CD14-positive monocyte (primary cell): ENCODE results near the gene TNFRSF11A. TPM values are rescaled to one million over a fixed set of nuclear protein-coding genes. Genes with fewer than 3 reads are reported as not detected.

Source experiments
- DNase-seq, 3 donors: peaks; one replicate each; pipeline ENCODE4 v3.0.0-alpha.2; 2011 to 2022
- H2AFZ ChIP-seq: 2 replicates; pipeline ENCODE4 v1.6.0; 2012; ENCODE audit warnings: mild to moderate bottlenecking, low read depth, low read length, inconsistent platforms; ENCODE audit not compliant: insufficient read depth, poor library complexity, severe bottlenecking
- H3K27ac ChIP-seq, 2 donors: 1 replicate in 1 of 2; 2 replicates in 1 of 2; pipeline ENCODE4 v1.5.1; 2012 to 2013; ENCODE audit warnings: low read length in 2 of 2, control low read depth in 1 of 2, inconsistent platforms in 1 of 2, low read depth in 1 of 2, mild to moderate bottlenecking in 1 of 2
- H3K27me3 ChIP-seq, 2 donors: one replicate each; pipeline versions ENCODE4 v1.6.0 to v1.6.1; 2011 to 2013; ENCODE audit warnings: low read length in 2 of 2; ENCODE audit not compliant: control insufficient read depth in 2 of 2, insufficient read depth in 2 of 2
- H3K36me3 ChIP-seq, 2 donors: replicated peaks in 1 of 2; 1 replicate in 1 of 2; 2 replicates in 1 of 2; pipeline versions ENCODE4 v1.5.1 to v1.6.1; 2012 to 2013; ENCODE audit warnings: low read length in 2 of 2, control low read depth in 1 of 2, inconsistent platforms in 1 of 2, mild to moderate bottlenecking in 1 of 2; ENCODE audit not compliant: insufficient read depth in 2 of 2, control insufficient read depth in 1 of 2
- H3K4me1 ChIP-seq, 2 donors: 1 replicate in 1 of 2; 2 replicates in 1 of 2; pipeline versions ENCODE4 v1.5.1 to v1.6.1; 2012 to 2013; ENCODE audit warnings: low read length in 2 of 2, control low read depth in 1 of 2, inconsistent platforms in 1 of 2, mild to moderate bottlenecking in 1 of 2, moderate library complexity in 1 of 2; ENCODE audit not compliant: insufficient read depth in 2 of 2, control insufficient read depth in 1 of 2
- H3K4me2 ChIP-seq: replicated peaks from 2 replicates; pipeline ENCODE3; 2012; ENCODE audit warnings: low read length, moderate library complexity, mild to moderate bottlenecking; ENCODE audit not compliant: poor library complexity, severe bottlenecking; ENCODE audit errors: extremely low read depth
- H3K4me3 ChIP-seq, 3 experiments: fragments of 200-600 bp in 1 of 3; sonication (generic) in 1 of 3; replicated peaks in 1 of 3; 1 replicate in 2 of 3; 2 replicates in 1 of 3; pipeline ENCODE4 v1.5.1; 2011 to 2013; ENCODE audit warnings: low read length in 3 of 3, mild to moderate bottlenecking in 3 of 3, control low read depth in 2 of 3, low read depth in 2 of 3, inconsistent platforms in 1 of 3, moderate library complexity in 1 of 3
- H3K79me2 ChIP-seq: 2 replicates; pipeline ENCODE4 v1.6.0; 2012; ENCODE audit warnings: mild to moderate bottlenecking, control low read depth, inconsistent platforms, low read length, moderate library complexity; ENCODE audit not compliant: insufficient read depth
- H3K9ac ChIP-seq: 2 replicates; pipeline ENCODE4 v1.6.0; 2017; ENCODE audit warnings: low read length, mild to moderate bottlenecking; ENCODE audit not compliant: insufficient read depth, poor library complexity, severe bottlenecking
- H3K9me3 ChIP-seq, 2 donors: replicated peaks in 1 of 2; 1 replicate in 1 of 2; 2 replicates in 1 of 2; pipeline versions ENCODE4 v1.5.1 to v1.6.1; 2012 to 2013; ENCODE audit warnings: low read length in 2 of 2, control low read depth in 1 of 2; ENCODE audit not compliant: control insufficient read depth in 1 of 2, insufficient read depth in 1 of 2
- H4K20me1 ChIP-seq: 2 replicates; pipeline ENCODE4 v1.6.0; 2012; ENCODE audit warnings: mild to moderate bottlenecking, low read length, control low read depth, moderate library complexity; ENCODE audit not compliant: insufficient read depth
- H3K27ac Mint-ChIP-seq, 7 donors: one replicate each; pipeline ENCODE4 v1.8.0; 2020; ENCODE audit warnings: mild to moderate bottlenecking in 7 of 7, mixed read lengths in 7 of 7, moderate library complexity in 6 of 7, inconsistent platforms in 2 of 7
- H3K27me3 Mint-ChIP-seq, 3 donors: one replicate each; pipeline ENCODE4 v1.8.0; 2021 to 2022; ENCODE audit warnings: low read depth in 3 of 3, mild to moderate bottlenecking in 3 of 3, mixed read lengths in 3 of 3, moderate library complexity in 3 of 3, inconsistent platforms in 1 of 3
- H3K36me3 Mint-ChIP-seq, 2 donors: one replicate each; pipeline ENCODE4 v1.8.0; 2020; ENCODE audit warnings: mixed read lengths in 2 of 2, inconsistent platforms in 1 of 2, mild to moderate bottlenecking in 1 of 2
- H3K4me1 Mint-ChIP-seq: one replicate; pipeline ENCODE4 v1.8.0; 2020; ENCODE audit warnings: mild to moderate bottlenecking, mixed read lengths
- H3K4me3 Mint-ChIP-seq, 2 donors: one replicate each; pipeline ENCODE4 v1.8.0; 2020; ENCODE audit warnings: mild to moderate bottlenecking in 2 of 2, mixed read lengths in 2 of 2, moderate library complexity in 1 of 2
- H3K9me3 Mint-ChIP-seq, 7 donors: one replicate each; pipeline ENCODE4 v1.8.0; 2020 to 2022; ENCODE audit warnings: mixed read lengths in 7 of 7, mild to moderate bottlenecking in 6 of 7, moderate library complexity in 6 of 7, inconsistent platforms in 2 of 7
- WGBS: methylation state at CpG from one replicate; pipeline ENCODE4 v1.1.5; 2013; ENCODE audit warnings: missing lambda C conversion rate; ENCODE audit not compliant: insufficient coverage; 5-methylcytosine and 5-hydroxymethylcytosine counted together
- intact Hi-C, 2 donors: fragments of 100-400 bp; cut with micrococcal nuclease; formaldehyde crosslinking; loops; one replicate each; pipeline versions ENCODE4 v1.15.0 to v1.15.1; 2023
- polyA plus RNA-seq, 3 donors: library from polyadenylated mRNA; depleted of rRNA in 1 of 3; unstranded in 2 of 3; stranded (reverse) in 1 of 3; fragments of 300-500 nt in 2 of 3; fragments of >200 nt in 1 of 3; fragmentation: Illumina TruSeq in 2 of 3; gene quantifications; 1 replicate in 2 of 3; 2 replicates in 1 of 3; pipeline ENCODE4 v1.2.3, GENCODE V29; 2012 to 2021
- TF ChIP-seq, protein P1 (sequence below): fragments of 200-600 bp; IDR thresholded peaks from one replicate; pipeline ENCODE4 v1.8.0; 2022; ENCODE audit warnings: antibody characterized with exemption, mild to moderate bottlenecking

Gene TNFRSF11A
- polyA plus RNA-seq, 3 donors: 0.05 to 0.67 (median 0.24) TPM

- Histone ChIP-seq H3K27ac (no peak overlapping the region), H3K79me2 (no peaks in the 10 kb centered on the region), H2AFZ (peak overlapping the region; percentile 75), H3K36me3 (no peaks in the 10 kb centered on the region), H3K9ac (peak overlapping the region; percentile 49), H3K9me3 (no peaks in the 10 kb centered on the region), H3K4me3 (peak overlapping the region; percentile 39 to 80 (median 50)), H3K4me2 (peak overlapping the region; percentile 94), H3K27me3 (peaks cover 39 to 86% of the 10 kb centered on the region in 2 donors), H3K4me1 (peaks cover 47 to 58% of the 10 kb centered on the region in 2 donors), H4K20me1 (no peaks in the 10 kb centered on the region)
- DNase-seq: peak in 1 of 3 donors; percentile 6
- H3K9me3 Mint-ChIP-seq: peaks cover 0 to 6% (median 6%) of the 10 kb centered on the region in 7 donors
- peak overlapping the region; percentile 87 to 93 for H3K4me3 Mint-ChIP-seq
- H3K27me3 Mint-ChIP-seq: peaks cover 56 to 84% (median 63%) of the 10 kb centered on the region in 3 donors
- WGBS: 6% methylated on average over 45 of the region's 45 CpGs
- peaks cover 49% of the 10 kb centered on the region for H3K4me1 Mint-ChIP-seq
- TF ChIP-seq, protein P1, sequence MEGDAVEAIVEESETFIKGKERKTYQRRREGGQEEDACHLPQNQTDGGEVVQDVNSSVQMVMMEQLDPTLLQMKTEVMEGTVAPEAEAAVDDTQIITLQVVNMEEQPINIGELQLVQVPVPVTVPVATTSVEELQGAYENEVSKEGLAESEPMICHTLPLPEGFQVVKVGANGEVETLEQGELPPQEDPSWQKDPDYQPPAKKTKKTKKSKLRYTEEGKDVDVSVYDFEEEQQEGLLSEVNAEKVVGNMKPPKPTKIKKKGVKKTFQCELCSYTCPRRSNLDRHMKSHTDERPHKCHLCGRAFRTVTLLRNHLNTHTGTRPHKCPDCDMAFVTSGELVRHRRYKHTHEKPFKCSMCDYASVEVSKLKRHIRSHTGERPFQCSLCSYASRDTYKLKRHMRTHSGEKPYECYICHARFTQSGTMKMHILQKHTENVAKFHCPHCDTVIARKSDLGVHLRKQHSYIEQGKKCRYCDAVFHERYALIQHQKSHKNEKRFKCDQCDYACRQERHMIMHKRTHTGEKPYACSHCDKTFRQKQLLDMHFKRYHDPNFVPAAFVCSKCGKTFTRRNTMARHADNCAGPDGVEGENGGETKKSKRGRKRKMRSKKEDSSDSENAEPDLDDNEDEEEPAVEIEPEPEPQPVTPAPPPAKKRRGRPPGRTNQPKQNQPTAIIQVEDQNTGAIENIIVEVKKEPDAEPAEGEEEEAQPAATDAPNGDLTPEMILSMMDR: no peak
- peaks cover 13 to 22% of the 10 kb centered on the region in 2 donors for H3K36me3 Mint-ChIP-seq
- intact Hi-C loops: no loop called here
- peak overlapping the region in 3 of 7 donors; percentile 18 to 75 (median 66) for H3K27ac Mint-ChIP-seq
Measured at GRCh38 chr18:62325806-62326645, 916 bp downstream of the TNFRSF11A start.

DNA sequence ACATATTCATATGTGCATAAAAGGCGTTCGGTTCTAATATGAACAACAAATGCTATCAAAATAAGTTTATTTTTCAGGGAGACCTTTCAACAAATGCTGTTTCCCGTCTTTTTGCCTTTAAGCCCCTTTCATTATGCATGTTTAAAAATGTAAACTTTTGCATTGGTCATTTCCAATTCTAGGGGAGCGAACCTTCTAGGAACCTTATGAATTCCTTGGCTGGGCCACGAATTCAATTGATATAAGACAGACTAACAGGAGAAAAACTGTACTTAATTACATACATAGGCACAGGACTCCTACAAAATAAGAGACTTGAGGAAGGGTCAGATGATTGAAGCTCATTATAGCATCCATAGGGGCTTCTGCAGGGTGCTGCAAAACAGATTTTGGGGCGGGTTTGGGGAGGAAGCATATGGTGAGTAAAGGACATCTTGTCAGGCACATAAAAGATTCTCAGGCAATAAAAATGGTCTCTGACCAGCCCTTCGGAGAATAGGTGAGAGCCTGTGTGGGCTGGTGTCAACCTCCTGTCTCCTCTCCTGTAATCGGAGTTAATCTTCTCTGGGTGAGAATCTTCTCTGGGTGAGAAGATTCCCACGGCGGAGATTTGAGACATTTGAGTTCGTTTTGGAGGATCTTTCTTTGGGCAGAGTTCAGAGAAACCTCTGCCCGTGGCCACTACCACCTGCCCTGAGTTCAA, 1.7 kb downstream of the TNFRSF11A start:
- Histone ChIP-seq H3K79me2 (no peaks in the 10 kb centered on the region), H3K36me3 (no peaks in the 10 kb centered on the region), H2AFZ (no peak overlapping the region), H3K4me1 (peaks cover 55 to 66% of the 10 kb centered on the region in 2 donors), H3K27me3 (peaks cover 37 to 80% of the 10 kb centered on the region in 2 donors), H4K20me1 (no peaks in the 10 kb centered on the region), H3K4me3 (peak overlapping the region in 1 of 3 experiments; percentile 80), H3K4me2 (peak overlapping the region; percentile 94), H3K9ac (no peak overlapping the region), H3K9me3 (no peaks in the 10 kb centered on the region), H3K27ac (no peak overlapping the region)
- intact Hi-C loops: no loop called here
- H3K4me3 Mint-ChIP-seq: peak overlapping the region; percentile 87 to 93
- H3K9me3 Mint-ChIP-seq: peaks cover 0 to 6% (median 6%) of the 10 kb centered on the region in 7 donors
- H3K27ac Mint-ChIP-seq: peak overlapping the region in 1 of 7 donors; percentile 57
- 72% methylated on average over 4 of the region's 12 CpGs for WGBS
- peaks cover 13 to 22% of the 10 kb centered on the region in 2 donors for H3K36me3 Mint-ChIP-seq
- TF ChIP-seq, protein P1: no peak
- H3K27me3 Mint-ChIP-seq: peaks cover 57 to 80% (median 65%) of the 10 kb centered on the region in 3 donors
- H3K4me1 Mint-ChIP-seq: peaks cover 56% of the 10 kb centered on the region
- DNase-seq: no peak
